ENCODE results near the gene ACSM5.

DNA sequence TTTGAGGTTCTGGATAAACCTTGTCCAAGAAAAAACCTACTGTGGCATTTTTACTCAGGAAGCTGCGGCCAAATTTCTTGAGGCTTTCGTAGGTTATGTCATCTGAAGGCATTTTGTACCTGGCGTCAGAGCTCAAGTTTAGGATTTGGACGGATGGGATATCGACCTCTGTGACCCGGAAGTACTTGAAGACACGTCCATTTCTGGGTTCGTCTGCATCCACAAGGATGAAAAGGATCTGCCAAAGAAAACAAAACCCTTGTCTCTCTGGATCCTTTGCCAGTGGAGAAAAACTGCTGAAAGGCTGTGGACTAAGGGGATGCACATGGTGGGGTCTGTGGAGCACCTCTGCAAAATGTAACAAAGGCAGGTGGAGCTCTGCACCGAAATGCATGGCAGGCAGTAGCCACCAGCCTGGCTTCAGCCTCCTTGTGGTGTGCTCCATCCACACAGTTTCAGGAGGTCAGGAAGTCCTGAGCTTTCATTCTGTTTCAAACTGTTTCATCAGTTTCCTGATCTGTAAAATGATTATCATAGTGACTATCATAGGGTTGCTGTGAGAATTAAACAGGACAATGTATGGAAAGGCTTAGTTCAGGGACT is 39.8 kb upstream of the ACSM5 start:
- TF ChIP-seq CREB1 (IDR thresholded peaks at IDR 0.05): no peak
- TF ChIP-seq MAFK (IDR thresholded peaks at IDR 0.05; ENCODE audit: low read depth, low read length): no peak
- TF ChIP-seq, protein P1, sequence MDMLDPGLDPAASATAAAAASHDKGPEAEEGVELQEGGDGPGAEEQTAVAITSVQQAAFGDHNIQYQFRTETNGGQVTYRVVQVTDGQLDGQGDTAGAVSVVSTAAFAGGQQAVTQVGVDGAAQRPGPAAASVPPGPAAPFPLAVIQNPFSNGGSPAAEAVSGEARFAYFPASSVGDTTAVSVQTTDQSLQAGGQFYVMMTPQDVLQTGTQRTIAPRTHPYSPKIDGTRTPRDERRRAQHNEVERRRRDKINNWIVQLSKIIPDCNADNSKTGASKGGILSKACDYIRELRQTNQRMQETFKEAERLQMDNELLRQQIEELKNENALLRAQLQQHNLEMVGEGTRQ (IDR thresholded peaks at IDR 0.05; ENCODE audit: low read length): no peak
- TF ChIP-seq, protein P2, sequence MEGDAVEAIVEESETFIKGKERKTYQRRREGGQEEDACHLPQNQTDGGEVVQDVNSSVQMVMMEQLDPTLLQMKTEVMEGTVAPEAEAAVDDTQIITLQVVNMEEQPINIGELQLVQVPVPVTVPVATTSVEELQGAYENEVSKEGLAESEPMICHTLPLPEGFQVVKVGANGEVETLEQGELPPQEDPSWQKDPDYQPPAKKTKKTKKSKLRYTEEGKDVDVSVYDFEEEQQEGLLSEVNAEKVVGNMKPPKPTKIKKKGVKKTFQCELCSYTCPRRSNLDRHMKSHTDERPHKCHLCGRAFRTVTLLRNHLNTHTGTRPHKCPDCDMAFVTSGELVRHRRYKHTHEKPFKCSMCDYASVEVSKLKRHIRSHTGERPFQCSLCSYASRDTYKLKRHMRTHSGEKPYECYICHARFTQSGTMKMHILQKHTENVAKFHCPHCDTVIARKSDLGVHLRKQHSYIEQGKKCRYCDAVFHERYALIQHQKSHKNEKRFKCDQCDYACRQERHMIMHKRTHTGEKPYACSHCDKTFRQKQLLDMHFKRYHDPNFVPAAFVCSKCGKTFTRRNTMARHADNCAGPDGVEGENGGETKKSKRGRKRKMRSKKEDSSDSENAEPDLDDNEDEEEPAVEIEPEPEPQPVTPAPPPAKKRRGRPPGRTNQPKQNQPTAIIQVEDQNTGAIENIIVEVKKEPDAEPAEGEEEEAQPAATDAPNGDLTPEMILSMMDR (IDR thresholded peaks at IDR 0.05; ENCODE audit: control extremely low read depth in 1 of 3, insufficient read depth in 1 of 3, low read depth in 1 of 3, low read length in 3 of 3): no peak
